Fibroblast of skin of right quadriceps (primary cell): Measurements from ENCODE around the gene SCLY.
A peak's percentile ranks its signal among the peaks of the same experiment; 100 is the strongest.
"Not testable (repeated sequence)": the region's sequence is repeated elsewhere in the genome, so short reads cannot be mapped to it uniquely, and the experiment has no call there.

Experiments
- DNase-seq: peaks from one replicate; pipeline ENCODE4 v3.0.0-alpha.2; 2013

SCLY gene

GRCh38 chr2:238042090-238042489 is 18.7 kb upstream of the SCLY start:
- no peak for DNase-seq

GRCh38 chr2:238042849-238043584 is 17.8 kb upstream of the SCLY start:
- DNase-seq, result no peak

GRCh38 chr2:238043851-238044250 is 16.9 kb upstream of the SCLY start:
- no peak for DNase-seq

- no peak for DNase-seq
Measured at GRCh38 chr2:238045575-238045974, 15.2 kb upstream of the SCLY start.

- no peak for DNase-seq
Measured at GRCh38 chr2:238046725-238047270, 14.0 kb upstream of the SCLY start.

GRCh38 chr2:238053191-238053776 is 7.5 kb upstream of the SCLY start:
- no peak for DNase-seq

GRCh38 chr2:238055841-238056240 is 5.0 kb upstream of the SCLY start:
- no peak for DNase-seq

GRCh38 chr2:238057696-238058575 is 2.9 kb upstream of the SCLY start:
- DNase-seq, result not testable (repeated sequence)

GRCh38 chr2:238059505-238059904 is 1.3 kb upstream of the SCLY start:
- DNase-seq, result no peak

GRCh38 chr2:238060096-238060541 is 682 bp upstream of the SCLY start:
- no peak for DNase-seq

- DNase-seq, result peak; percentile 24
Measured at GRCh38 chr2:238061315-238062202, 758 bp downstream of the SCLY start.

- no peak for DNase-seq
Measured at GRCh38 chr2:238063414-238064189, 2.8 kb downstream of the SCLY start.

GRCh38 chr2:238064376-238064775 is 3.6 kb downstream of the SCLY start:
- DNase-seq, result no peak

GRCh38 chr2:238065071-238065846 is 4.5 kb downstream of the SCLY start:
- no peak for DNase-seq

GRCh38 chr2:238066218-238066617 is 5.4 kb downstream of the SCLY start:
- DNase-seq, result no peak

GRCh38 chr2:238066718-238067117 is 5.9 kb downstream of the SCLY start:
- not testable (repeated sequence) for DNase-seq

GRCh38 chr2:238067939-238068338 is 7.1 kb downstream of the SCLY start:
- DNase-seq, result no peak

- no peak for DNase-seq
Measured at GRCh38 chr2:238069021-238069709, 8.4 kb downstream of the SCLY start.

GRCh38 chr2:238069877-238070276 is 9.1 kb downstream of the SCLY start:
- no peak for DNase-seq

GRCh38 chr2:238075397-238075796 is 14.6 kb downstream of the SCLY start:
- DNase-seq, result no peak
